Osteoblast (primary cell): ENCODE data around the gene MYO5B. TPM values are rescaled to one million over a fixed set of nuclear protein-coding genes. Genes with fewer than 3 reads are reported as not detected.

Source experiments
- DNase-seq: peaks from one replicate; pipeline ENCODE4 v3.0.0; 2011; ENCODE audit warnings: low spot score, mixed read lengths; ENCODE audit not compliant: insufficient read length; ENCODE audit errors: missing footprints
- H2AFZ ChIP-seq: 2 replicates; pipeline ENCODE4 v1.6.0; 2011; ENCODE audit warnings: mild to moderate bottlenecking, low read length
- H3K27ac ChIP-seq: 2 replicates; pipeline ENCODE4 v1.5.1; 2011; ENCODE audit warnings: mild to moderate bottlenecking, low read depth, low read length, moderate library complexity
- H3K27me3 ChIP-seq: 2 replicates; pipeline ENCODE4 v1.6.0; 2012; ENCODE audit warnings: mild to moderate bottlenecking, control low read depth, inconsistent platforms, low read length, moderate library complexity; ENCODE audit not compliant: insufficient read depth
- H3K36me3 ChIP-seq: 2 replicates; pipeline ENCODE4 v1.5.1; 2011; ENCODE audit warnings: mild to moderate bottlenecking, low read length, control low read depth, moderate library complexity; ENCODE audit not compliant: insufficient read depth
- H3K4me1 ChIP-seq: 2 replicates; pipeline ENCODE4 v1.5.1; 2011; ENCODE audit warnings: mild to moderate bottlenecking, low read length, control low read depth, moderate library complexity; ENCODE audit not compliant: insufficient read depth
- H3K4me2 ChIP-seq: 2 replicates; pipeline ENCODE4 v1.6.0; 2011; ENCODE audit warnings: mild to moderate bottlenecking, low read length; ENCODE audit not compliant: insufficient read depth
- H3K4me3 ChIP-seq: fragments of 200-600 bp; sonication (generic); 3 replicates; pipeline ENCODE4 v1.5.1; 2012; ENCODE audit warnings: mild to moderate bottlenecking, low read length, inconsistent platforms; ENCODE audit not compliant: insufficient read depth
- H3K79me2 ChIP-seq: 2 replicates; pipeline ENCODE4 v1.6.0; 2012; ENCODE audit warnings: mild to moderate bottlenecking, low read length, control low read depth, inconsistent platforms; ENCODE audit not compliant: insufficient read depth
- H3K9me3 ChIP-seq: 2 replicates; pipeline ENCODE4 v1.5.1; 2011; ENCODE audit warnings: low read depth, low read length, control low read depth
- H4K20me1 ChIP-seq: 2 replicates; pipeline ENCODE4 v1.6.0; 2012; ENCODE audit warnings: mild to moderate bottlenecking, low read length, control low read depth; ENCODE audit not compliant: insufficient read depth
- total RNA-seq: library from RNA; depleted of rRNA; stranded (reverse); fragments of >200 nt; gene quantifications from 2 replicates; pipeline ENCODE4 v1.2.3, GENCODE V29; 2012
- TF ChIP-seq, protein P1 (sequence below): IDR thresholded peaks from 2 replicates; pipeline ENCODE4 v1.5.1; 2011; ENCODE audit warnings: mild to moderate bottlenecking, low read depth, low read length, moderate library complexity; ENCODE audit errors: extremely low read depth

The MYO5B gene
- total RNA-seq, 1 donor: 0.36 TPM

DNA sequence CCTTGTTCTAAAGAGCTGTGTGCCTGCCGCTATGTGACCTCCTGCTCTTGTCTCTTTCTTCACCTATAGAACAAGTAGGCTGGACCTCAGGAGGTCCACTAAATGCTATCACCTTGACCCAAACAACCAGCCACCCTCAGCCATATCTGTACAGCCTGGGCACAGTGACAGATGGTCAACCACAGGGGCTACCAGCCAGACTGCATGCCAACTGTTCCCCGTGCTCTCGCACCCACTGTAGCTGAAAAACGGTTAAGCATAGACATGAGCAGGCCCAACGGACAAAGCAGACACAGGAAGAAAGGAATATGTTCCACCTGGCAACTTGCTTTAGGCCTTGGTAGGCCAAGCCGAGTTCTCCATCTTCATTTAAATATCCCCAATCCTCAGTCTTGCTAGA, 338.5 kb downstream of the MYO5B start:
- no peaks in the 10 kb centered on the region for H3K36me3 ChIP-seq
- H4K20me1 ChIP-seq: no peaks in the 10 kb centered on the region
- H3K9me3 ChIP-seq: no peaks in the 10 kb centered on the region
- no peak overlapping the region for H2AFZ ChIP-seq
- no peak overlapping the region for H3K27ac ChIP-seq
- no peaks in the 10 kb centered on the region for H3K27me3 ChIP-seq
- H3K4me3 ChIP-seq: no peak overlapping the region
- no peaks in the 10 kb centered on the region for H3K79me2 ChIP-seq
- no peaks in the 10 kb centered on the region for H3K4me1 ChIP-seq
- DNase-seq: peak; percentile 66
- TF ChIP-seq, protein P1, sequence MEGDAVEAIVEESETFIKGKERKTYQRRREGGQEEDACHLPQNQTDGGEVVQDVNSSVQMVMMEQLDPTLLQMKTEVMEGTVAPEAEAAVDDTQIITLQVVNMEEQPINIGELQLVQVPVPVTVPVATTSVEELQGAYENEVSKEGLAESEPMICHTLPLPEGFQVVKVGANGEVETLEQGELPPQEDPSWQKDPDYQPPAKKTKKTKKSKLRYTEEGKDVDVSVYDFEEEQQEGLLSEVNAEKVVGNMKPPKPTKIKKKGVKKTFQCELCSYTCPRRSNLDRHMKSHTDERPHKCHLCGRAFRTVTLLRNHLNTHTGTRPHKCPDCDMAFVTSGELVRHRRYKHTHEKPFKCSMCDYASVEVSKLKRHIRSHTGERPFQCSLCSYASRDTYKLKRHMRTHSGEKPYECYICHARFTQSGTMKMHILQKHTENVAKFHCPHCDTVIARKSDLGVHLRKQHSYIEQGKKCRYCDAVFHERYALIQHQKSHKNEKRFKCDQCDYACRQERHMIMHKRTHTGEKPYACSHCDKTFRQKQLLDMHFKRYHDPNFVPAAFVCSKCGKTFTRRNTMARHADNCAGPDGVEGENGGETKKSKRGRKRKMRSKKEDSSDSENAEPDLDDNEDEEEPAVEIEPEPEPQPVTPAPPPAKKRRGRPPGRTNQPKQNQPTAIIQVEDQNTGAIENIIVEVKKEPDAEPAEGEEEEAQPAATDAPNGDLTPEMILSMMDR: no peak
- no peak overlapping the region for H3K4me2 ChIP-seq

DNA sequence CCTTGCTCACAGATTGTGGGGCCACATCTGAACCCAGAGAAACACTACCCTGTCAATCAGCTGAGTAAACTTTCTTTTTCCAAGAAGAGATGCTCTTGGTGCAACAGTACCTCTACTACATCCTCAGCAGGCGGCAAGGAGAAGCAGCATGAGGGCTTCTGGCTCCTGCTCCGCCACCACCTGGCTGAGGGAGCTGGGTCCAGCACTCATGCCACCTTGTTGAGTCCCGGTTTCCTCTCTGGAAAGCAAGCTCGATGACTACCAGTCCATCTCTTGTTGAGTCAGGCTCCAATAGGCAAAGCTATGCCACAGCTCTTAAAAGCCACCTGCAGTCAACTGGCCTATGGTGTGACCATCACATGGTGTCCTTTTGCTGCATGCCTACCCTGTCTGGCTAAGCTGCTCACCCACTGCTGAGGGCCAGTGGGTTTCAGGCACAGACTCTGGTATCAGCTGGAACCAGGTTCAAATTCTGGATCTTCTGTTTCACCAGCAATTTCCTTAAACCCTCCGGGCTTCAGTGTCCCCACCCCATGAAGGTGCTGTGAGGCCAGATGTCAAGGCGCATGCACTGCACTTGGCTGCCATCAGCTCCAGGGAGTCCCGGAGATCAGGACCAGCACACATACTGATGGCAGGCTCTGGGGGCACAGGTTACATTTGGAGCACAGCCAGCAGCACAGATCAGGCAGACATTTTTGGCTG, 339.1 kb downstream of the MYO5B start:
- no peaks in the 10 kb centered on the region for H3K27me3 ChIP-seq
- H3K79me2 ChIP-seq: no peaks in the 10 kb centered on the region
- DNase-seq: no peak
- TF ChIP-seq, protein P1: no peak
- H2AFZ ChIP-seq: no peak overlapping the region
- no peaks in the 10 kb centered on the region for H3K9me3 ChIP-seq
- H4K20me1 ChIP-seq: no peaks in the 10 kb centered on the region
- no peak overlapping the region for H3K27ac ChIP-seq
- no peak overlapping the region for H3K4me2 ChIP-seq
- H3K36me3 ChIP-seq: no peaks in the 10 kb centered on the region
- no peak overlapping the region for H3K4me3 ChIP-seq
- H3K4me1 ChIP-seq: no peaks in the 10 kb centered on the region

DNA sequence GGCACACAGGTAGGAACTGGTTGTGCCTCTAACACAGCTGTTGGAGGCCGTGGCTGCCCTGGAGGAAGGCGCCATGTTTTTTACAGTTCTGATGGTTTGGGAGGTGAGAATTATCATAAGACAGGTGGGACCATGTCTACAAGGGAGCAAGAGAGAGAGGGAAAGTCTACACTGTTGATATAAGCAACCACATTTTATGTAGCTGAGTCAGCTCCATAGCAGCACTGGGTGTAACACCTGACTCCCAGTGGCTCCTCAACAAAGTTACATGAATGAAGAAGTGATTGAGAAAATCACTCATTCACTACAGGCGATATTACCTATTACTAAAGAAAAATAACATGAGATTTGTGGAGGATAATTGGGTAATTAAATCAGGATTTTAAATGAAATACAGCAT, 340.3 kb downstream of the MYO5B start:
- Histone ChIP-seq H3K36me3 (no peaks in the 10 kb centered on the region), H3K79me2 (no peaks in the 10 kb centered on the region), H3K4me1 (peaks cover 3% of the 10 kb centered on the region), H3K27me3 (no peaks in the 10 kb centered on the region), H4K20me1 (no peaks in the 10 kb centered on the region), H2AFZ (no peak overlapping the region), H3K9me3 (no peaks in the 10 kb centered on the region), H3K4me2 (no peak overlapping the region), H3K27ac (no peak overlapping the region), H3K4me3 (no peak overlapping the region)
- TF ChIP-seq, protein P1: no peak
- DNase-seq: no peak

DNA sequence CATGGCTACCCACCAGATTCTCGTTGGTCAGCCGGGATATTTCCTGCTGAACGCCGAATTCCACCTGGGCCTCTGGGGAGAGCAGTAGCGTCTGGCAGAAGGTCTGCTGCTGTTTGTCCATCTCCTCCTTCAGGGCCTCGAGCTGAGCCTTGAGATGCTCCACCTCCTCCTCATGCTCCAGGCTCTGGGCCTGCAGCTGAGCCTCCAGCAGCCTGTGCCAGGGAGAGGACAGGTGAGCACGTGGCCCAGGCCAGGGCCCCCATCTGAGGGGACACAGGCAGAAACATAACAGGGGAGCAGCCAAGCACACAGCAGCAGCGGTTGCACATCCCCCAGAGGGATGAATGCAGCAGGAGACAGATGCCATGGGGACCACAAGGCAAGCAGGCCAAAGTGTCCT, 341.5 kb downstream of the MYO5B start:
- H3K4me3 ChIP-seq: no peak overlapping the region
- no peak for DNase-seq
- no peaks in the 10 kb centered on the region for H3K79me2 ChIP-seq
- no peak overlapping the region for H3K4me2 ChIP-seq
- H3K27ac ChIP-seq: no peak overlapping the region
- H3K9me3 ChIP-seq: no peaks in the 10 kb centered on the region
- TF ChIP-seq, protein P1: no peak
- H3K4me1 ChIP-seq: peaks cover 8% of the 10 kb centered on the region
- H2AFZ ChIP-seq: no peak overlapping the region
- H3K27me3 ChIP-seq: no peaks in the 10 kb centered on the region
- H3K36me3 ChIP-seq: no peaks in the 10 kb centered on the region
- H4K20me1 ChIP-seq: no peaks in the 10 kb centered on the region
